ENCODE measurements around the gene SORD.
"Not testable (repeated sequence)": the region's sequence is repeated elsewhere in the genome, so short reads cannot be mapped to it uniquely, and the experiment has no call there.

GRCh38 chr15:45020901-45021259, 2.1 kb upstream of the SORD start:
- not testable (repeated sequence) for TF ChIP-seq POLR2A (IDR thresholded peaks at IDR 0.05; ENCODE audit: low read length); GATA1 (IDR thresholded peaks at IDR 0.05; ENCODE audit: low read depth, low read length)
